A673 (cell line): ENCODE measurements around the gene DNAJC1.

Source experiments
- CTCF ChIP-seq: fragments of 300-800, 200-600 bp; sonication (generic); conservative IDR thresholded peaks from 2 replicates; pipeline ENCODE4 v1.5.1; 2017; ENCODE audit warnings: low read depth, mild to moderate bottlenecking, antibody characterized with exemption, low read length, moderate library complexity, mixed read lengths
- EZH2 ChIP-seq: fragments of 200-600 bp; sonication (generic); IDR thresholded peaks from 2 replicates; pipeline ENCODE4 v1.6.1; 2017; ENCODE audit warnings: borderline replicate concordance, low read depth, mild to moderate bottlenecking, mixed read lengths, antibody characterized with exemption, low read length; ENCODE audit not compliant: poor library complexity, severe bottlenecking

GRCh38 chr10:21927631-21928353, 75.7 kb downstream of the DNAJC1 start:
- TF ChIP-seq CTCF (no peak), EZH2 (no peak)
